Measurements from ENCODE around the gene GLB1L.

Gene GLB1L

GRCh38 chr2:219228911-219229304 lies 16.3 kb downstream of the GLB1L start:
- Mint-ChIP-seq H3K4me3 (peak overlapping the region; percentile 98), H3K27ac (peak overlapping the region; percentile 81), H3K4me1 (ENCODE audit: low read depth) (peaks cover 53% of the 10 kb centered on the region), H3K36me3 (ENCODE audit: low read depth) (peaks cover 84% of the 10 kb centered on the region), H3K27me3 (no peaks in the 10 kb centered on the region), H3K9me3 (no peaks in the 10 kb centered on the region)
- peak; percentile 45 for DNase-seq

GRCh38 chr2:219228041-219228910 lies 17.0 kb downstream of the GLB1L start:
- Mint-ChIP-seq H3K27ac (peak overlapping the region; percentile 81), H3K4me1 (ENCODE audit: low read depth) (peaks cover 48% of the 10 kb centered on the region), H3K4me3 (peak overlapping the region; percentile 98), H3K36me3 (ENCODE audit: low read depth) (peaks cover 84% of the 10 kb centered on the region), H3K27me3 (no peaks in the 10 kb centered on the region), H3K9me3 (no peaks in the 10 kb centered on the region)
- DNase-seq = no peak

DNA sequence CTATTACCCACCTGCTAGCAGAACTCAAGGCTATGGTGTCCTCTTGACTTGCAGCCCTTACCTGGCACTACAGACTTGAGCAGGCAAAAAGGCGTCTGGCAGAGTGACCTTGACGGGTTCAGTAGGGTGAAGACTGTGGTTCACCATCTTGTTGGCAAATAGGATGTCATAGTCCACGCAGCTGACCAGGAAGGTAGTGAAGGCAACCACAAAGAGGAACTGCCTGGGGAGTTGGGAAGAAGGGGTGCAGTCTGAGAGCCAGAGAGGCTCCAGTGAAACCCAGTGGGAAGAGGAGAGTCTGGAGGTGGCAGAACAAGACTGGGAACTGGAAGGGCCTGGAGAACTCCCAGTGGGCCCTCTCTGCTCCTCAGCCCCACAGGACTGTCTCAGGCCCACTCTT lies 19.9 kb downstream of the GLB1L start:
- Mint-ChIP-seq H3K4me1 (ENCODE audit: low read depth) (peaks cover 25% of the 10 kb centered on the region), H3K27ac (peak overlapping the region; percentile 23), H3K9me3 (no peaks in the 10 kb centered on the region), H3K27me3 (no peaks in the 10 kb centered on the region), H3K36me3 (ENCODE audit: low read depth) (peaks cover 86% of the 10 kb centered on the region), H3K4me3 (no peak overlapping the region)
- DNase-seq = no peak

DNA sequence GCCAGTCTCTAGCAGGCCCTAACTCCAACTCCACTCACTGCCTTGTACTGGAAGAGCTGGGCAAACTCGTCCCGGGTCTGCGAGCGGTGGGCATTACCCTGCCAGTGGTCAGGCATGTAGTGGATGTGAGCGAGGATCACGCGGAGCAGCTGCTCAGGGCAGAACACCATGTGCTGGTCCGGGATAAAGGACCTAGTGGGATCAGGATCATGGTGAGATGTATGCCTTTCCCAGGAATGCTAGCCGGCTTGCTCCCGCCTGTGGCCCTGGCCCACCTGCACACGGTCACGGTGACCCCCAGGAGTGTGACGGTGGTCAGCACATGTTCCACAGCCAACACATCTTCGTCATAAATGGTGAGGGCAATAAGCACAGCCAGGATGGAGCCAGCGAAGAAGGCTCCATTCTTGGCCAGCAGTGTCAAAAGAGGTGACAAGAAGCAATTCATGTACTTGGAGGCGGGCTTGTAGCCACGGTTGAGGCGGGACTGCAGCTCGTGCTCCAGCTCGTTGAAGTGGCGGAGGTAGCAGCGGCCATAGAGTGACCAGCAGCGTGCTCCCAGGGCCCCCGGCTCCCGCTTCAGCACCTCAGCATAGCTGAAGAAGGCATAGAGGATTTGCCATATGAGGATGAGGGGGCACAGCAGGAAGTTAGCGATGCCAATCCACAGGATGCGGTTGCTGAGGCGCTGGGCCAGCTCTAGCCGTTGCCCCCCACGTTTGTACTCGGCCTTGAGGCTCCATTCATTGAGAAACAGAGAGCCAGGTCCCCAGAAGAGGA lies 21.2 kb downstream of the GLB1L start:
- H3K4me1 Mint-ChIP-seq (ENCODE audit: low read depth) = peaks cover 31% of the 10 kb centered on the region
- H3K36me3 Mint-ChIP-seq (ENCODE audit: low read depth) = peaks cover 90% of the 10 kb centered on the region
- no peaks in the 10 kb centered on the region for H3K27me3 Mint-ChIP-seq
- DNase-seq = no peak
- H3K27ac Mint-ChIP-seq = no peak overlapping the region
- H3K4me3 Mint-ChIP-seq = no peak overlapping the region
- no peaks in the 10 kb centered on the region for H3K9me3 Mint-ChIP-seq

- no peak overlapping the region for H3K4me3 Mint-ChIP-seq
- peak overlapping the region; percentile 18 for H3K27ac Mint-ChIP-seq
- peaks cover 24% of the 10 kb centered on the region for H3K4me1 Mint-ChIP-seq (ENCODE audit: low read depth)
- H3K27me3 Mint-ChIP-seq = no peaks in the 10 kb centered on the region
- H3K36me3 Mint-ChIP-seq (ENCODE audit: low read depth) = peaks cover 80% of the 10 kb centered on the region
- H3K9me3 Mint-ChIP-seq = no peaks in the 10 kb centered on the region
- DNase-seq = no peak
These were observed 23.2 kb downstream of the GLB1L start for GRCh38 chr2:219221957-219222518.

DNA sequence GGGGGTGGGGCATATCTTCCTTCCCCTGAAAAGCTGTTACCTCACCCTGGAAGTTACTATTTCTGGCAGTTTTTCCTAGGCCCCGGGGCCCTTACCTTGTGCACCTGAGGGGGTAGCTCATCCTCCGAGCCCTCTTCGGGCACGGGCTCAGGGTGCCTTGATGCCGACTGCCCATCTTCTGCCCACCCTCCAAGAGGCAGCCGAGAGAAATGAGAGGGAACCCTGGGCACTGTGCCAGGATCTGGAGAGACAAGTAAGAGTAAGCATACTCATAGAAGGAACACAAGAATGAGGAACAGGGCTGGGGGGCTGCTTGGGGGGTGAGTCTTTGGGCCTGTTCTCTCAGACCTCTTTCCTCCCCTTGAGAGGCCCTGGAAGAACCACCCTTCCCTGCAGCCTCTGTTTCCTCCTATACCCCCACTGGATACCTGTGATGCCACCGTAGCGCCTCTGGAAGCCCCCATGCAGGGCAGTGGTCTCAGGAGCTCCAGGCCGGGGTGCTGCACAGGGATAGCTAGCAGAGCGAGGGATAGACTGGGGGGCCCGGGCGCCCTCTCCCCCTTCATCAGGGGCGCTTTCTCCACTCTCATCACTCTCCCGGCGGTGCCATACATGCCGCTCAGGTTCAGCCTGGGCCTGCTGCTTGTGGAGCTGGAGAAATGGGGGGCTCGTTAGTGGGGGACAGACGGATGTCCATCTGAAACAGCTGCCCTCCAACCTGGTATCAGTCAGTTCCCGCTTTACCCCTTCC lies 24.4 kb downstream of the GLB1L start:
- Mint-ChIP-seq H3K27ac (no peak overlapping the region), H3K4me1 (ENCODE audit: low read depth) (peaks cover 31% of the 10 kb centered on the region), H3K9me3 (no peaks in the 10 kb centered on the region), H3K4me3 (no peak overlapping the region), H3K27me3 (no peaks in the 10 kb centered on the region), H3K36me3 (ENCODE audit: low read depth) (peaks cover 83% of the 10 kb centered on the region)
- DNase-seq = no peak

DNA sequence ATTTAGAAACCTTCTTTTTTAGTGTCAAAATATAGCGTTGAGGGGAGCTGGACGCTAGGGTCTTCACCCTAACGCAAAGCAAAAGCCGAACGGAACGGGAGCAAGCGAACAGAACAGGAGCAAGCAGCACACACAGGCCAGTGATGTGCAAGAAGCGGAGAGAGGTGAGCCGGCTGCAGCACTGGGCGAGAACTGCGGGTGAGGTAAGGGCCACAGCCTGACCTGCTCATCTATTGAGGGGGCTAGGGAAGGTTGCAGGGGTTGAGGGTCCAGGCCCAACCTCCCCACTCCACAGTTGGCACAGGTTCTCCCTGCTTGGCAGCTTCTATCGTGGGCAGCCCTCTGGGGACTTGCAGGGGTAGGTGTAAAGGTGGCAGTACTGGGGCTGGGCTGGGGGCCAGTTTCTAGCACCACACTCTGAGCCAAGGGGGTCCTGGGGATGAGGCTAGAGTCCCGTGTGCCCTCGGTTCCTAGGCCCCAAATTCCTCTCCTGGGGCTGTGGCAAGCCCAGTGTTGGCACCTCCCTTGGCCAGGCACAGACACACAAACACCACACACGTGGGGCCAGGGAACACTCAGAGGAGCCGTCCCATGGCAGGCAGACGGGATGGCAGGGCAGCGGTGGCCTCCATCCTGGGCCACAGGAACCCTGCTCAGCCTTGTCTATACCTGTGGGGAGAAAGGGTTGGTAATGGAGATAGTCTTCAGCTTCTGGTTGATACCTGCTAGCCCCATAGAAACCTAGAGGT lies 25.3 kb downstream of the GLB1L start:
- Mint-ChIP-seq H3K27me3 (no peaks in the 10 kb centered on the region), H3K9me3 (no peaks in the 10 kb centered on the region), H3K4me1 (ENCODE audit: low read depth) (peaks cover 31% of the 10 kb centered on the region), H3K4me3 (no peak overlapping the region), H3K27ac (peak overlapping the region; percentile 90), H3K36me3 (ENCODE audit: low read depth) (peaks cover 83% of the 10 kb centered on the region)
- DNase-seq = no peak

DNA sequence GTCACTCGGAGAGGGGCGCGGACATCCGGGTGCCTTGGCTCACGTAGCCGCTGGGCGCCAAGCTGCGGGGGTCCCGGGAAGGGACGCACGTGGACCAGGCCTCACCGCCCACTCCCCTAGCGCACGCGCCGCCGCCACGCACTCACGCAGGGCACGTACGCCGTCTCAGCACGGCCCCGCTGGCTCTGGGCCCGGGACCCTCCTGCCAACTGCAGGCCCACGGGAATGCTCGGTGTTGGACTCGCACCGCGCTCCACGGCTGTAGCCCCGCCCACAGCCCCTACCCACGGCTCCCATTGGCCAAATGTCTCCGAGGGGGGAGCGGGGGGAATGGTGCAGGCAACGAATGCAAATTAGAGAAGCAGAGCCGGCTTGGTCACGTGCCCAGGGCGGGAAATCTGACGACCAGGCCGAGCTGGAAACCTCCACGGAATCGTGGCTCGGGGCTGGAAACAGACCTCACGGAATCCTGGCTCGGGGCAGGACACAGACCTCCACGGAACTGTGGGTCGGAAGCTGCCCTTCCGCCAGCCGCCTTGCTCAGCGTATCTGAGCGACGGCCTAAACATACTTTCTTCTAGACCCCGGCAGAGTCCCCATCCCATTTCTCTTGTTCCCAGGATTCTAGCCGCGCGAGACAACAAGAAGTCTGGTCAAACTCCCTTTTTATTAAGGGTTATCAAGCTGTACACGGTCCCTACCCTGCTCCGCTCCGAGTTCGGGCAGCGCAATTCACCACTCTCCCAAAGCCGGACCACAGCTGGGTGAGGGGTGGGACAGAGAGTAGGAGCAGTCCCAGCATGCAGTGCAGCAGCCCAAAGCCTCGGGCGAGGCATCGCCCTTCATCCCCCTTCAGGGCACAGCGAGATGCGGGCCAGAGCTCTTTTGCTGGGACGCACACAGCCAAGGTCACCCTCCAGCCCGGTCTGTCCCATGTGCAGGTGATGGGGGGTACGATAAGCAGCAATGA lies 26.2 kb downstream of the GLB1L start, which contains the start of gene ABCB6:
ABCB6 (minus strand) TSS at position 227 of the 970 bp plus-strand sequence. CDS start 285 bp downstream, outside the sequence.
- peak; percentile 91 for DNase-seq
- H3K36me3 Mint-ChIP-seq (ENCODE audit: low read depth) = peaks cover 83% of the 10 kb centered on the region
- no peaks in the 10 kb centered on the region for H3K9me3 Mint-ChIP-seq
- peak within 1 kb of the TSS; percentile 83 for H3K4me3 Mint-ChIP-seq
- peak within 1 kb of the TSS; percentile 91 for H3K27ac Mint-ChIP-seq
- no peaks in the 10 kb centered on the region for H3K27me3 Mint-ChIP-seq
- peaks cover 31% of the 10 kb centered on the region for H3K4me1 Mint-ChIP-seq (ENCODE audit: low read depth)

DNA sequence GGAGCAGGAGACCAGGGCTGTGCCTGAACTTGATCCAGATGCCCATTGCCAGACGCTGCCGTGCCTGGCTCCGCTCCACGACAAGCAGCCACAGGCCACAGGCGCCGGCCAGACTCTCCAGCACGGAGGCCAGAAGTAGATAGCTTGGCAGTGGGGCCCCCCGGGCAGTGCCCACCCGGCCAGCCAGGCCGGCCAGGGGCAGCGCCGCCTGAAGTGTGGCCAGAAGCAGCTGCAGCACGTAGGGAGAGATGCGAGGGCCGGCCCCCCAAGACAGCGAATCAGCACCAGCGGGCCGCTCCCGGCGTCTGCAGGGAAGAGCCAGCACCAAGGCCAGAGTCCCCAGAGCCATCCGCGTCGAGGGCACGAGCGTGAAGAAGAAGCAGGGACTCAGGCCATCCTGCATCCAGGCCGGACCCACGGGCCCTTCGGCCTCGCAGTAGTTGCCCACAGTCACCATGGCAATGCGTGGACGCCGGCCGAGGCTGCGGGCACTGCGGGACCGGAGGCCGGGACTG lies 27.0 kb downstream of the GLB1L start:
- Mint-ChIP-seq H3K27ac (peak overlapping the region; percentile 91), H3K9me3 (no peaks in the 10 kb centered on the region), H3K27me3 (no peaks in the 10 kb centered on the region), H3K36me3 (ENCODE audit: low read depth) (peaks cover 83% of the 10 kb centered on the region), H3K4me1 (ENCODE audit: low read depth) (peaks cover 31% of the 10 kb centered on the region), H3K4me3 (peak overlapping the region; percentile 83)
- no peak for DNase-seq

DNA sequence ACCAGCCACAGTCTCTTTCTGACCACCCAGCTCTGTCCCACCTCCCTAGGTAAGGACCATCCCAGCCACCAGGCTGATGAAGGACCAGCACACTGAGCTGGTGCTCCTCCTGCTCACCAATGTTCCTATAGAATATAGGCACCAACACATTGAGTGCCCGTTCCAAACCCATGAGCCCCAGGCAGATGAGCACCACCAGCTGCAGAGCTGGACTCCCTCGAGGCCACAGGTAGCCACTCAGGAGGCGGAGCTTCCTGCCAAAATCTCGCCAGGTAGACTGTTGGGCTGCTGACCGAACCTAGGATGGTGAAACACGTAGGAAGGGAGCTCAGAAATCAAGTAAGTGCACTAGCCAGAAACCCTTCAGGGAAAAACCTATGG lies 28.7 kb downstream of the GLB1L start:
- peaks cover 35% of the 10 kb centered on the region for H3K4me1 Mint-ChIP-seq (ENCODE audit: low read depth)
- H3K36me3 Mint-ChIP-seq (ENCODE audit: low read depth) = peaks cover 81% of the 10 kb centered on the region
- no peak overlapping the region for H3K4me3 Mint-ChIP-seq
- H3K27me3 Mint-ChIP-seq = no peaks in the 10 kb centered on the region
- H3K9me3 Mint-ChIP-seq = no peaks in the 10 kb centered on the region
- peak overlapping the region; percentile 63 for H3K27ac Mint-ChIP-seq
- no peak for DNase-seq

- Mint-ChIP-seq H3K4me3 (no peak overlapping the region), H3K9me3 (no peaks in the 10 kb centered on the region), H3K27me3 (no peaks in the 10 kb centered on the region), H3K4me1 (ENCODE audit: low read depth) (peaks cover 40% of the 10 kb centered on the region), H3K27ac (no peak overlapping the region), H3K36me3 (ENCODE audit: low read depth) (peaks cover 81% of the 10 kb centered on the region)
- no peak for DNase-seq
These were observed 29.2 kb downstream of the GLB1L start for GRCh38 chr2:219215871-219216534.

GRCh38 chr2:219214786-219215185 lies 30.5 kb downstream of the GLB1L start:
- H3K9me3 Mint-ChIP-seq = no peaks in the 10 kb centered on the region
- peaks cover 47% of the 10 kb centered on the region for H3K4me1 Mint-ChIP-seq (ENCODE audit: low read depth)
- no peak overlapping the region for H3K27ac Mint-ChIP-seq
- DNase-seq = no peak
- no peak overlapping the region for H3K4me3 Mint-ChIP-seq
- H3K36me3 Mint-ChIP-seq (ENCODE audit: low read depth) = peaks cover 81% of the 10 kb centered on the region
- no peaks in the 10 kb centered on the region for H3K27me3 Mint-ChIP-seq

Measured in activated T-cell treated with anti-CD3 and anti-CD28 coated beads, Interleukin-2, amount 50 U/mL, for 24 hours (primary cell).